Measurements from ENCODE around the gene KRT77. TPM values are rescaled to one million over a fixed set of nuclear protein-coding genes. Genes with fewer than 3 reads are reported as not detected.

KRT77 gene
- total RNA-seq, 6 experiments from 2014 or later = not detected

- intact Hi-C loops (cut with DNase I) = no loop called here
- no peak overlapping the region for H3K4me3 ChIP-seq
These were observed 17.9 kb downstream of the KRT77 start for GRCh38 chr12:52685406-52685890.

GRCh38 chr12:52684431-52684830, 18.9 kb downstream of the KRT77 start:
- TF ChIP-seq POLR2A (IDR thresholded peaks at IDR 0.05) = no peak
- no peak for TF ChIP-seq CTCF (IDR thresholded peaks at IDR 0.05)
- Histone ChIP-seq H3K4me1 (no peaks in the 10 kb centered on the region), H3K9me3 (no peaks in the 10 kb centered on the region), H3K27me3 (no peaks in the 10 kb centered on the region), H3K4me3 (no peak overlapping the region), H3K27ac (no peak overlapping the region), H3K36me3 (no peaks in the 10 kb centered on the region)
- no peak for DNase-seq
- 29% methylated on average over 2 of the region's 2 CpGs for WGBS (ENCODE audit: insufficient coverage, low coverage, low lambda C conversion rate, missing lambda C conversion rate)
- intact Hi-C loops (cut with DNase I) = no loop called here
- ATAC-seq = no peak

More at GRCh38 chr12:52685406-52685890, 17.9 kb downstream of the KRT77 start:
- Histone ChIP-seq H3K4me1 (no peaks in the 10 kb centered on the region), H3K9me3 (no peaks in the 10 kb centered on the region), H3K27ac (no peak overlapping the region), H3K36me3 (no peaks in the 10 kb centered on the region), H3K27me3 (no peaks in the 10 kb centered on the region)
- no peak for ATAC-seq
- WGBS (ENCODE audit: insufficient coverage, low coverage, low lambda C conversion rate, missing lambda C conversion rate) = 10% methylated on average over 1 of the region's 6 CpGs
- TF ChIP-seq CTCF (IDR thresholded peaks at IDR 0.05) (no peak), POLR2A (IDR thresholded peaks at IDR 0.05) (no peak)
- DNase-seq = no peak

GRCh38 chr12:52683575-52684300, 19.6 kb downstream of the KRT77 start:
- H3K36me3 ChIP-seq = no peaks in the 10 kb centered on the region
- no peaks in the 10 kb centered on the region for H3K4me1 ChIP-seq
- intact Hi-C loops (cut with DNase I) = no loop called here
- H3K27me3 ChIP-seq = no peaks in the 10 kb centered on the region
- no peaks in the 10 kb centered on the region for H3K9me3 ChIP-seq
- H3K27ac ChIP-seq = no peak overlapping the region
- DNase-seq (no peak), ATAC-seq (no peak)
- TF ChIP-seq POLR2A (IDR thresholded peaks at IDR 0.05) (no peak), CTCF (IDR thresholded peaks at IDR 0.05) (no peak)
- H3K4me3 ChIP-seq = no peak overlapping the region
- WGBS (ENCODE audit: insufficient coverage, low coverage, low lambda C conversion rate, missing lambda C conversion rate) = 59% methylated on average over 8 of the region's 12 CpGs

- no peak overlapping the region for H3K27ac ChIP-seq
- DNase-seq (no peak), ATAC-seq (no peak)
- no peaks in the 10 kb centered on the region for H3K4me1 ChIP-seq
- no peaks in the 10 kb centered on the region for H3K36me3 ChIP-seq
- TF ChIP-seq POLR2A (IDR thresholded peaks at IDR 0.05) (no peak), CTCF (IDR thresholded peaks at IDR 0.05) (no peak)
- H3K9me3 ChIP-seq = no peaks in the 10 kb centered on the region
- no peaks in the 10 kb centered on the region for H3K27me3 ChIP-seq
- intact Hi-C loops (cut with DNase I) = no loop called here
- H3K4me3 ChIP-seq = no peak overlapping the region
- WGBS (ENCODE audit: insufficient coverage, low coverage, low lambda C conversion rate, missing lambda C conversion rate) = 60% methylated on average over 4 of the region's 4 CpGs
These were observed 20.3 kb downstream of the KRT77 start for GRCh38 chr12:52682938-52683574.
